AG04450 (cell line): Measurements from ENCODE around the gene ZNF536. TPM values are rescaled to one million over a fixed set of nuclear protein-coding genes. Genes with fewer than 3 reads are reported as not detected.

Source experiments
- CTCF ChIA-PET: fragments of 300-600, 350-600 bp; formaldehyde crosslinking; extraction: SDS; loops from one replicate; lab custom pipeline; 2022; ENCODE audit warnings: antibody characterized with exemption, inconsistent platforms; lab: Charles Lee
- POLR2A ChIA-PET: fragments of 350-600 bp; formaldehyde crosslinking; extraction: SDS; loops from one replicate; lab custom pipeline; 2021; ENCODE audit warnings: antibody characterized with exemption, inconsistent platforms; lab: Yijun Ruan, JAX
- DNase-seq: peaks from one replicate; pipeline ENCODE4 v3.0.0-alpha.2; 2011; ENCODE audit warnings: low read depth, low spot score
- H3K27ac ChIP-seq: one replicate; pipeline ENCODE4 v1.5.1; 2012; ENCODE audit warnings: low read depth, low read length, control low read depth
- H3K27me3 ChIP-seq: one replicate; pipeline ENCODE4 v1.6.0; 2012; ENCODE audit warnings: low read length; ENCODE audit not compliant: control insufficient read depth, insufficient read depth
- H3K4me3 ChIP-seq: 2 replicates; pipeline ENCODE4 v1.5.1; 2011; ENCODE audit warnings: mild to moderate bottlenecking, low read depth, low read length, control low read depth
- H3K9me3 ChIP-seq: 2 replicates; pipeline ENCODE4 v1.5.1; 2012; ENCODE audit warnings: low read length; ENCODE audit not compliant: control insufficient read depth, insufficient read depth
- CTCF ChIP-seq: IDR thresholded peaks from 2 replicates; pipeline ENCODE4 v1.5.1; 2011; ENCODE audit warnings: low read depth, low read length, control low read depth, inconsistent platforms
- polyA plus RNA-seq: library from polyadenylated mRNA; depleted of rRNA; stranded (reverse); fragments of >200 nt; gene quantifications from 2 replicates; pipeline ENCODE4 v1.2.3, GENCODE V29; 2011

ZNF536 gene
- polyA plus RNA-seq, 1 experiment = not detected

GRCh38 chr19:30450835-30451321, 78.7 kb downstream of the ZNF536 start:
- DNase-seq = no peak
- ChIA-PET CTCF (no interaction called here), POLR2A (no interaction called here)
- no peaks in the 10 kb centered on the region for H3K27me3 ChIP-seq
- no peak overlapping the region for H3K27ac ChIP-seq
- H3K9me3 ChIP-seq = peaks cover 43% of the 10 kb centered on the region
- TF ChIP-seq CTCF = no peak
- no peak overlapping the region for H3K4me3 ChIP-seq

- Histone ChIP-seq H3K4me3 (no peak overlapping the region), H3K9me3 (peaks cover 54% of the 10 kb centered on the region), H3K27ac (no peak overlapping the region), H3K27me3 (no peaks in the 10 kb centered on the region)
- CTCF ChIA-PET = no interaction called here
- POLR2A ChIA-PET = no interaction called here
- no peak for TF ChIP-seq CTCF
- no peak for DNase-seq
Measured at GRCh38 chr19:30452931-30453330, 80.7 kb downstream of the ZNF536 start.

- DNase-seq = no peak
- POLR2A ChIA-PET = no interaction called here
- Histone ChIP-seq H3K27me3 (no peaks in the 10 kb centered on the region), H3K9me3 (peaks cover 62% of the 10 kb centered on the region), H3K4me3 (no peak overlapping the region), H3K27ac (no peak overlapping the region)
- TF ChIP-seq CTCF = no peak
- CTCF ChIA-PET = no interaction called here
Measured at GRCh38 chr19:30453743-30454142, 81.6 kb downstream of the ZNF536 start.

GRCh38 chr19:30455881-30456280, 83.7 kb downstream of the ZNF536 start:
- POLR2A ChIA-PET = no interaction called here
- H3K27ac ChIP-seq = no peak overlapping the region
- no peak overlapping the region for H3K4me3 ChIP-seq
- H3K27me3 ChIP-seq = no peaks in the 10 kb centered on the region
- H3K9me3 ChIP-seq = peaks cover 76% of the 10 kb centered on the region
- TF ChIP-seq CTCF = no peak
- CTCF ChIA-PET = no interaction called here
- no peak for DNase-seq

GRCh38 chr19:30457484-30457883, 85.3 kb downstream of the ZNF536 start:
- Histone ChIP-seq H3K4me3 (no peak overlapping the region), H3K9me3 (peaks cover 75% of the 10 kb centered on the region), H3K27ac (no peak overlapping the region), H3K27me3 (no peaks in the 10 kb centered on the region)
- TF ChIP-seq CTCF = no peak
- CTCF ChIA-PET = no interaction called here
- DNase-seq = no peak
- POLR2A ChIA-PET = no interaction called here
